WTC11 (cell line): Measurements from ENCODE around the gene GAL3ST3. TPM values are rescaled to one million over a fixed set of nuclear protein-coding genes. Genes with fewer than 3 reads are reported as not detected.
"Not testable (repeated sequence)": the region's sequence is repeated elsewhere in the genome, so short reads cannot be mapped to it uniquely, and the experiment has no call there.

ENCODE experiments used
- ATAC-seq: fragments of 200-7000 bp; cut with Tn5 transposase; 2 replicates; pipeline ENCODE4 v1.10.0; 2021; ENCODE audit warnings: mild to moderate bottlenecking, moderate library complexity
- CTCF ChIA-PET: fragments of 300-600 bp; sonication (Branson Sonifier 250); formaldehyde crosslinking; loops from one replicate; lab custom pipeline; 2021; ENCODE audit warnings: antibody characterized with exemption; lab: Charles Lee
- POLR2A ChIA-PET: fragments of 350-600 bp; sonication (Branson Sonifier 250); formaldehyde crosslinking; loops from one replicate; lab custom pipeline; 2021; ENCODE audit warnings: antibody characterized with exemption; lab: Charles Lee
- DNase-seq: peaks from one replicate; pipeline ENCODE4 v3.0.0; 2021; ENCODE audit warnings: low spot score
- H3K27ac Mint-ChIP-seq: 2 replicates; pipeline ENCODE4 v1.8.0; 2021; ENCODE audit warnings: mixed read lengths
- H3K27me3 Mint-ChIP-seq: 2 replicates; pipeline ENCODE4 v1.8.0; 2021; ENCODE audit warnings: low read depth, mild to moderate bottlenecking, moderate library complexity, mixed read lengths
- H3K36me3 Mint-ChIP-seq: 2 replicates; pipeline ENCODE4 v1.8.0; 2021; ENCODE audit warnings: mixed read lengths
- H3K4me1 Mint-ChIP-seq: 2 replicates; pipeline ENCODE4 v1.8.0; 2022; ENCODE audit warnings: mixed read lengths
- H3K4me3 Mint-ChIP-seq: 2 replicates; pipeline ENCODE4 v1.8.0; 2021; ENCODE audit warnings: mild to moderate bottlenecking, moderate library complexity, mixed read lengths
- H3K9me3 Mint-ChIP-seq: 2 replicates; pipeline ENCODE4 v1.8.0; 2021; ENCODE audit warnings: mixed read lengths
- ATF2 ChIP-seq: sonication (generic); formaldehyde crosslinking; IDR thresholded peaks from 2 replicates; pipeline ENCODE4 v1.8.1; 2022; ENCODE audit warnings: low read depth, missing genetic modification reagents, borderline replicate concordance
- ATF6 ChIP-seq: sonication (generic); formaldehyde crosslinking; IDR thresholded peaks from 2 replicates; pipeline ENCODE4 v1.8.1; 2023; ENCODE audit warnings: mild to moderate bottlenecking, missing genetic modification reagents
- CREB1 ChIP-seq: sonication (generic); formaldehyde crosslinking; IDR thresholded peaks from 2 replicates; pipeline ENCODE4 v1.8.0; 2023; ENCODE audit warnings: mild to moderate bottlenecking, missing genetic modification reagents
- IRF2 ChIP-seq: sonication (generic); formaldehyde crosslinking; IDR thresholded peaks from 2 replicates; pipeline ENCODE4 v1.8.0; 2022; ENCODE audit warnings: low read depth, missing genetic modification reagents, borderline replicate concordance
- PREB ChIP-seq: sonication (generic); formaldehyde crosslinking; IDR thresholded peaks from 2 replicates; pipeline ENCODE4 v1.8.1; 2022; ENCODE audit warnings: mild to moderate bottlenecking, missing genetic modification reagents, moderate library complexity, borderline replicate concordance
- PRRX2 ChIP-seq: fragments of 250-450 bp; sonication (Bioruptor Pico); IDR thresholded peaks from 2 replicates; pipeline ENCODE4 v1.8.0; 2021; ENCODE audit warnings: mild to moderate bottlenecking
- SMAD3 ChIP-seq: sonication (generic); formaldehyde crosslinking; IDR thresholded peaks from 2 replicates; pipeline ENCODE4 v1.8.0; 2022; ENCODE audit warnings: missing genetic modification reagents, mild to moderate bottlenecking, borderline replicate concordance
- SMAD4 ChIP-seq: sonication (generic); formaldehyde crosslinking; IDR thresholded peaks from 2 replicates; pipeline ENCODE4 v1.8.0; 2022; ENCODE audit warnings: mild to moderate bottlenecking, missing genetic modification reagents
- ZNF121 ChIP-seq: sonication (generic); formaldehyde crosslinking; IDR thresholded peaks from 2 replicates; pipeline ENCODE4 v1.8.0; 2023; ENCODE audit warnings: missing genetic modification reagents
- ZNF138 ChIP-seq: sonication (generic); formaldehyde crosslinking; conservative IDR thresholded peaks from 2 replicates; pipeline ENCODE4 v1.8.1; 2022; ENCODE audit warnings: mild to moderate bottlenecking, moderate library complexity, missing genetic modification reagents
- ZNF317 ChIP-seq: sonication (generic); formaldehyde crosslinking; IDR thresholded peaks from 2 replicates; pipeline ENCODE4 v1.8.1; 2023; ENCODE audit warnings: low read depth, mild to moderate bottlenecking, moderate library complexity, missing genetic modification reagents, borderline replicate concordance
- ZNF532 ChIP-seq: fragments of 250-450 bp; sonication (Bioruptor Pico); IDR thresholded peaks from 2 replicates; pipeline ENCODE4 v1.9.0; 2021; ENCODE audit warnings: mild to moderate bottlenecking, borderline replicate concordance
- total RNA-seq: library from RNA; stranded (reverse); gene quantifications from 3 replicates; pipeline ENCODE4 v1.2.3, GENCODE V29; 2021

GAL3ST3 gene
- total RNA-seq, 1 experiment from 2014 or later: 21.3 TPM

GRCh38 chr11:66048547-66049323 is at the start of gene GAL3ST3 (continued):
- no peak for TF ChIP-seq ATF2 (CRISPR knock-in tag)
- no peak for TF ChIP-seq ATF6

GRCh38 chr11:66092125-66092524 is 43.2 kb upstream of the GAL3ST3 start:
- H3K36me3 Mint-ChIP-seq, ATAC-seq, H3K27me3 Mint-ChIP-seq, H3K27ac Mint-ChIP-seq, H3K9me3 Mint-ChIP-seq, H3K4me3 Mint-ChIP-seq, H3K4me1 Mint-ChIP-seq, POLR2A ChIA-PET, CTCF ChIA-PET, DNase-seq: not testable (repeated sequence)

GRCh38 chr11:66090288-66090687 is 41.3 kb upstream of the GAL3ST3 start:
- POLR2A ChIA-PET: no interaction called here
- ATAC-seq: no peak
- no peak overlapping the region for H3K4me3 Mint-ChIP-seq
- CTCF ChIA-PET: no interaction called here
- H3K27me3 Mint-ChIP-seq: no peaks in the 10 kb centered on the region
- no peaks in the 10 kb centered on the region for H3K9me3 Mint-ChIP-seq
- H3K27ac Mint-ChIP-seq: no peak overlapping the region
- H3K4me1 Mint-ChIP-seq: no peaks in the 10 kb centered on the region
- TF ChIP-seq ZNF317 (CRISPR knock-in tag) (no peak), ATF6 (no peak), SMAD4 (CRISPR knock-in tag) (no peak), IRF2 (CRISPR knock-in tag) (no peak), ZNF532 (CRISPR knock-in tag) (no peak), ZNF138 (no peak), CREB1 (no peak), SMAD3 (CRISPR knock-in tag) (no peak), PRRX2 (CRISPR knock-in tag) (no peak), ZNF121 (no peak), PREB (no peak)
- H3K36me3 Mint-ChIP-seq: no peaks in the 10 kb centered on the region
- DNase-seq: no peak
